ENCODE measurements around the gene STARD3. TPM values are rescaled to one million over a fixed set of nuclear protein-coding genes. Genes with fewer than 3 reads are reported as not detected.

The STARD3 gene
- total RNA-seq, 1 experiment from 2014 or later, result 47.7 TPM

- Histone ChIP-seq H2AFZ (no peak overlapping the region), H3K9me3 (ENCODE audit: insufficient read depth, low read depth) (no peaks in the 10 kb centered on the region), H3K36me3 (ENCODE audit: low read depth) (no peaks in the 10 kb centered on the region), H3K4me2 (no peak overlapping the region), H3K9me2 (ENCODE audit: insufficient read depth) (no peaks in the 10 kb centered on the region), H4K20me1 (ENCODE audit: insufficient read depth) (no peaks in the 10 kb centered on the region), H3K4me1 (replicated peaks; ENCODE audit: insufficient read depth) (peaks cover 33% of the 10 kb centered on the region), H3K27ac (no peak overlapping the region), H3K27me3 (ENCODE audit: insufficient read depth, low read depth) (no peaks in the 10 kb centered on the region), H3K79me2 (ENCODE audit: low read depth) (no peaks in the 10 kb centered on the region), H3K4me3 (no peak overlapping the region), H3F3A (ENCODE audit: insufficient read depth, low read depth) (peaks cover 27% of the 10 kb centered on the region)
- DNase-seq, result no peak
- intact Hi-C loops (cut with micrococcal nuclease; ENCODE audit: unreplicated experiment), result loop anchor here (5.0 kb wide), 1 partner anchor 59 kb away; the partner anchor contains the start of gene GRB7
- TF ChIP-seq CTCF (conservative IDR thresholded peaks at IDR 0.05) (no peak), EZH2 (IDR thresholded peaks at IDR 0.05; ENCODE audit: low read depth) (no peak)
- POLR2A ChIA-PET (ENCODE audit: unreplicated experiment), result no interaction called here
- BruUV-seq (replicated peaks), result no TSS peak
- CTCF ChIA-PET, result interaction anchor here (0.6 kb wide), 1 partner anchor 40 kb away, joined by 3 read pairs; no protein-coding TSS in a partner anchor
Observed at GRCh38 chr17:39678340-39679116, 41.6 kb downstream of the STARD3 start.

- BruUV-seq (replicated peaks), result no TSS peak
- DNase-seq, result no peak
- TF ChIP-seq EZH2 (IDR thresholded peaks at IDR 0.05; ENCODE audit: low read depth), result no peak
- no peak for TF ChIP-seq CTCF (conservative IDR thresholded peaks at IDR 0.05)
- no peaks in the 10 kb centered on the region for H3K9me3 ChIP-seq (ENCODE audit: insufficient read depth, low read depth)
- H2AFZ ChIP-seq, result no peak overlapping the region
- intact Hi-C loops (cut with micrococcal nuclease; ENCODE audit: unreplicated experiment), result loop anchor here (5.0 kb wide), 1 partner anchor 58 kb away; the partner anchor contains the start of gene GRB7
- ChIA-PET CTCF (no interaction called here), POLR2A (ENCODE audit: unreplicated experiment) (no interaction called here)
- H3K4me2 ChIP-seq, result no peak overlapping the region
- H3K79me2 ChIP-seq (ENCODE audit: low read depth), result no peaks in the 10 kb centered on the region
- no peaks in the 10 kb centered on the region for H3K36me3 ChIP-seq (ENCODE audit: low read depth)
- no peak overlapping the region for H3K4me3 ChIP-seq
- peaks cover 21% of the 10 kb centered on the region for H3F3A ChIP-seq (ENCODE audit: insufficient read depth, low read depth)
- no peak overlapping the region for H3K27ac ChIP-seq
- no peaks in the 10 kb centered on the region for H3K27me3 ChIP-seq (ENCODE audit: insufficient read depth, low read depth)
- peaks cover 22% of the 10 kb centered on the region for H3K4me1 ChIP-seq (replicated peaks; ENCODE audit: insufficient read depth)
- no peaks in the 10 kb centered on the region for H3K9me2 ChIP-seq (ENCODE audit: insufficient read depth)
- H4K20me1 ChIP-seq (ENCODE audit: insufficient read depth), result no peaks in the 10 kb centered on the region
Observed at GRCh38 chr17:39679521-39680192, 42.7 kb downstream of the STARD3 start.

- no peaks in the 10 kb centered on the region for H4K20me1 ChIP-seq (ENCODE audit: insufficient read depth)
- intact Hi-C loops (cut with micrococcal nuclease; ENCODE audit: unreplicated experiment), result no loop called here
- BruUV-seq (replicated peaks), result no TSS peak
- TF ChIP-seq EZH2 (IDR thresholded peaks at IDR 0.05; ENCODE audit: low read depth) (no peak), CTCF (conservative IDR thresholded peaks at IDR 0.05) (no peak)
- peaks cover 10% of the 10 kb centered on the region for H3K4me1 ChIP-seq (replicated peaks; ENCODE audit: insufficient read depth)
- no peak overlapping the region for H3K4me2 ChIP-seq
- H3F3A ChIP-seq (ENCODE audit: insufficient read depth, low read depth), result peaks cover 18% of the 10 kb centered on the region
- H2AFZ ChIP-seq, result no peak overlapping the region
- H3K4me3 ChIP-seq, result no peak overlapping the region
- H3K79me2 ChIP-seq (ENCODE audit: low read depth), result no peaks in the 10 kb centered on the region
- no peak overlapping the region for H3K27ac ChIP-seq
- ChIA-PET CTCF (no interaction called here), POLR2A (ENCODE audit: unreplicated experiment) (no interaction called here)
- DNase-seq, result no peak
- no peaks in the 10 kb centered on the region for H3K27me3 ChIP-seq (ENCODE audit: insufficient read depth, low read depth)
- no peaks in the 10 kb centered on the region for H3K9me3 ChIP-seq (ENCODE audit: insufficient read depth, low read depth)
- H3K36me3 ChIP-seq (ENCODE audit: low read depth), result no peaks in the 10 kb centered on the region
- no peaks in the 10 kb centered on the region for H3K9me2 ChIP-seq (ENCODE audit: insufficient read depth)
Observed at GRCh38 chr17:39683295-39683939, 46.5 kb downstream of the STARD3 start.

Measured in PC-9 (cell line).